IMR-90 (cell line): ENCODE measurements around the gene SCN10A. TPM values are rescaled to one million over a fixed set of nuclear protein-coding genes. Genes with fewer than 3 reads are reported as not detected.

Experiments
- ATAC-seq: fragments of 200-7000 bp; cut with Tn5 transposase; 2 replicates; pipeline ENCODE4 v1.9.1; 2020; ENCODE audit warnings: low read depth, mild to moderate bottlenecking, moderate library complexity
- BruUV-seq: library from RNA; stranded (reverse); fragments of 400-500 nt; replicated peaks from 2 replicates; lab custom pipeline; 2021; lab: Mats Ljungman, UMichigan
- CTCF ChIA-PET: fragments of 300-600 bp; formaldehyde crosslinking; extraction: SDS; loops from one replicate; lab custom pipeline; 2021; ENCODE audit warnings: antibody characterized with exemption; lab: Yijun Ruan, JAX
- POLR2A ChIA-PET: fragments of 300-600 bp; sonication (Branson Sonifier 250); formaldehyde crosslinking; loops from one replicate; lab custom pipeline; 2022; ENCODE audit warnings: antibody characterized with exemption; ENCODE audit not compliant: unreplicated experiment; lab: Charles Lee
- DNase-seq: peaks from one replicate; pipeline ENCODE4 v3.0.0; 2013
- H2AFZ ChIP-seq: replicated peaks from 2 replicates; pipeline ENCODE3; 2013; ENCODE audit warnings: low read length, mild to moderate bottlenecking; ENCODE audit not compliant: poor library complexity
- H2AK5ac ChIP-seq: 2 replicates; pipeline ENCODE4 v1.6.1; 2013; ENCODE audit warnings: low read depth, low read length, inconsistent platforms
- H2AK9ac ChIP-seq: replicated peaks from 2 replicates; pipeline ENCODE3; 2013; ENCODE audit warnings: mild to moderate bottlenecking, low read depth, low read length, moderate library complexity; ENCODE audit not compliant: poor library complexity
- H2BK120ac ChIP-seq: 2 replicates; pipeline ENCODE4 v1.6.1; 2013; ENCODE audit warnings: low read depth, low read length, inconsistent platforms
- H2BK15ac ChIP-seq: 3 replicates; pipeline ENCODE4 v1.6.1; 2013; ENCODE audit warnings: low read depth, low read length, inconsistent platforms
- H2BK20ac ChIP-seq: 2 replicates; pipeline ENCODE4 v1.6.1; 2013; ENCODE audit warnings: low read depth, mild to moderate bottlenecking, inconsistent platforms, low read length, moderate library complexity
- H2BK5ac ChIP-seq: 2 replicates; pipeline ENCODE4 v1.6.1; 2013; ENCODE audit warnings: mild to moderate bottlenecking, low read depth, low read length, inconsistent platforms; ENCODE audit not compliant: poor library complexity, severe bottlenecking
- H3K14ac ChIP-seq: replicated peaks from 2 replicates; pipeline ENCODE4 v1.6.1; 2013; ENCODE audit warnings: low read depth, low read length, inconsistent platforms
- H3K18ac ChIP-seq: 2 replicates; pipeline ENCODE4 v1.6.1; 2013; ENCODE audit warnings: low read depth, low read length, control low read depth
- H3K23ac ChIP-seq: 2 replicates; pipeline ENCODE4 v1.6.1; 2013; ENCODE audit warnings: low read depth, low read length, inconsistent platforms
- H3K27ac ChIP-seq: 2 replicates; pipeline ENCODE4 v1.5.1; 2013; ENCODE audit warnings: mild to moderate bottlenecking, control low read depth, low read length; ENCODE audit not compliant: insufficient read depth
- H3K27me3 ChIP-seq: 2 replicates; pipeline ENCODE4 v1.6.1; 2013; ENCODE audit warnings: low read length; ENCODE audit not compliant: control insufficient read depth, insufficient read depth
- H3K36me3 ChIP-seq: 2 replicates; pipeline ENCODE4 v1.6.1; 2013; ENCODE audit warnings: low read length, mixed read lengths; ENCODE audit not compliant: control insufficient read depth, insufficient read depth
- H3K4ac ChIP-seq: 2 replicates; pipeline ENCODE4 v1.6.1; 2013; ENCODE audit warnings: low read depth, low read length, inconsistent platforms
- H3K4me1 ChIP-seq: 2 replicates; pipeline ENCODE4 v1.6.1; 2013; ENCODE audit warnings: low read length, mixed read lengths; ENCODE audit not compliant: control insufficient read depth, insufficient read depth
- H3K4me2 ChIP-seq: 2 replicates; pipeline ENCODE4 v1.6.1; 2013; ENCODE audit warnings: low read depth, mild to moderate bottlenecking, control low read depth, low read length, moderate library complexity
- H3K4me3 ChIP-seq: 2 replicates; pipeline ENCODE4 v1.5.1; 2013; ENCODE audit warnings: low read depth, mild to moderate bottlenecking, control low read depth, low read length, moderate library complexity; ENCODE audit not compliant: insufficient read depth
- H3K56ac ChIP-seq: 2 replicates; pipeline ENCODE4 v1.6.1; 2013; ENCODE audit warnings: low read length, inconsistent platforms; ENCODE audit not compliant: insufficient read depth; ENCODE audit errors: extremely low read depth
- H3K79me1 ChIP-seq, 2 experiments: 2 replicates each; pipeline ENCODE4 v1.6.1; 2013; ENCODE audit warnings: low read length in 2 of 2, inconsistent platforms in 1 of 2, low read depth in 1 of 2
- H3K9ac ChIP-seq: 2 replicates; pipeline ENCODE4 v1.6.1; 2013; ENCODE audit warnings: low read depth, low read length, control low read depth
- H3K9me1 ChIP-seq: 2 replicates; pipeline ENCODE4 v1.6.1; 2013; ENCODE audit warnings: low read length, inconsistent platforms; ENCODE audit not compliant: insufficient read depth
- H3K9me3 ChIP-seq: 2 replicates; pipeline ENCODE4 v1.6.1; 2013; ENCODE audit warnings: low read length; ENCODE audit not compliant: control insufficient read depth, insufficient read depth
- H4K20me1 ChIP-seq: 2 replicates; pipeline ENCODE4 v1.6.1; 2013; ENCODE audit warnings: low read length, inconsistent platforms; ENCODE audit not compliant: insufficient read depth
- H4K5ac ChIP-seq: 2 replicates; pipeline ENCODE4 v1.6.1; 2013; ENCODE audit warnings: mild to moderate bottlenecking, low read depth, low read length, control low read depth
- H4K8ac ChIP-seq, 2 experiments: 2 replicates each; pipeline ENCODE4 v1.6.1; 2013; ENCODE audit warnings: low read depth in 2 of 2, low read length in 2 of 2, control low read depth in 1 of 2, inconsistent platforms in 1 of 2
- H4K91ac ChIP-seq: 2 replicates; pipeline ENCODE4 v1.6.1; 2013; ENCODE audit warnings: low read depth, low read length, inconsistent platforms; ENCODE audit not compliant: insufficient read depth
- BHLHE40 ChIP-seq: fragments of 150-350 bp; IDR thresholded peaks from 2 replicates; pipeline ENCODE4 v1.6.1; 2016; ENCODE audit warnings: mild to moderate bottlenecking, low read depth, low read length
- CTCF ChIP-seq: conservative IDR thresholded peaks from 2 replicates; pipeline ENCODE4 v1.5.1; 2012; ENCODE audit warnings: mild to moderate bottlenecking, low read depth, low read length, improper control_type of control experiment
- ELK1 ChIP-seq: fragments of 150-350 bp; IDR thresholded peaks from 2 replicates; pipeline ENCODE4 v1.6.1; 2016; ENCODE audit warnings: low read depth, mild to moderate bottlenecking, low read length, moderate library complexity, borderline replicate concordance
- FOS ChIP-seq: fragments of 150-350 bp; IDR thresholded peaks from 2 replicates; pipeline ENCODE4 v1.6.1; 2016; ENCODE audit warnings: low read depth, low read length
- MAFK ChIP-seq: IDR thresholded peaks from 2 replicates; pipeline ENCODE4 v1.6.1; 2012; ENCODE audit warnings: low read depth, low read length, improper control_type of control experiment
- MAZ ChIP-seq: IDR thresholded peaks from 2 replicates; pipeline ENCODE4 v1.6.1; 2012; ENCODE audit warnings: low read depth, mild to moderate bottlenecking, low read length, improper control_type of control experiment, moderate library complexity, borderline replicate concordance
- MXI1 ChIP-seq: IDR thresholded peaks from 2 replicates; pipeline ENCODE4 v1.6.1; 2012; ENCODE audit warnings: low read depth, mild to moderate bottlenecking, low read length, moderate library complexity, borderline replicate concordance
- RAD21 ChIP-seq: IDR thresholded peaks from 2 replicates; pipeline ENCODE4 v1.6.1; 2012; ENCODE audit warnings: low read length, improper control_type of control experiment
- RCOR1 ChIP-seq: IDR thresholded peaks from 2 replicates; pipeline ENCODE4 v1.6.1; 2012; ENCODE audit warnings: mild to moderate bottlenecking, low read length, improper control_type of control experiment; ENCODE audit not compliant: insufficient replicate concordance
- SMC3 ChIP-seq: fragments of 150-350 bp; IDR thresholded peaks from 2 replicates; pipeline ENCODE4 v1.6.1; 2016; ENCODE audit warnings: low read depth, mild to moderate bottlenecking, antibody characterized with exemption, low read length, moderate library complexity
- WGBS, 2 experiments: methylation state at CpG; one replicate each; pipeline versions ENCODE4 v1.1.5 to v1.1.7; 2013; ENCODE audit warnings: missing lambda C conversion rate in 2 of 2; ENCODE audit not compliant: insufficient read length in 1 of 2; ENCODE audit errors: extremely low coverage in 2 of 2; 5-methylcytosine and 5-hydroxymethylcytosine counted together
- dilution Hi-C: fragments of 300-500 bp; cut with HindIII; formaldehyde crosslinking; loops from one replicate; pipeline ENCODE4 v1.14.3; 2018; ENCODE audit warnings: low sequenced_read_pairs; ENCODE audit not compliant: unreplicated experiment
- in situ Hi-C: fragments of 300-500 bp; cut with MboI; formaldehyde crosslinking; loops from 3 replicates; pipeline ENCODE4 v1.14.3; 2019; ENCODE audit warnings: low sequenced_read_pairs, inconsistent platforms, mixed read lengths
- intact Hi-C: fragments of 100-400 bp; cut with micrococcal nuclease; formaldehyde crosslinking; loops from 2 replicates; pipeline ENCODE4 v1.10.0; 2022
- polyA plus RNA-seq, 3 experiments: library from polyadenylated mRNA; depleted of rRNA; stranded (reverse); fragments of >200 nt; gene quantifications; 2 replicates each; pipeline ENCODE4 v1.2.3, GENCODE V29; 2012; ENCODE audit warnings: low replicate concordance in 1 of 3
- total RNA-seq: library from RNA; depleted of rRNA; stranded (reverse); fragments of >200 nt; gene quantifications from 2 replicates; pipeline ENCODE4 v1.2.3, GENCODE V29; 2012

The SCN10A gene
- total and polyA plus RNA-seq, 2 of the 4 experiments (the other 2 are of a cell fraction) = not detected

- H2AFZ ChIP-seq = peak overlapping the region; percentile 44
- peak overlapping the region; percentile 92 for H2AK5ac ChIP-seq
- H4K8ac ChIP-seq = no peak overlapping the region; a peak in 1 of 4 replicates
- H3K36me3 ChIP-seq = no peaks in the 10 kb centered on the region
- peak overlapping the region; percentile 45 for H2BK120ac ChIP-seq
- no peak overlapping the region for H2AK9ac ChIP-seq
- dilution Hi-C loops (no loop called here), in situ Hi-C loops (loop anchor here (10.0 kb wide), 1 partner anchor 103 kb away; no protein-coding TSS in a partner anchor), intact Hi-C loops (no loop called here)
- ChIA-PET POLR2A (no interaction called here), CTCF (interaction anchor here (0.9 to 2.2 kb wide), 2 partner anchors 163 to 316 kb away, joined by 3 to 6 read pairs; no protein-coding TSS in a partner anchor)
- WGBS, 2 experiments = no CpG with 5 or more reads among the region's 4 CpGs
- H4K5ac ChIP-seq = no peak overlapping the region
- H4K91ac ChIP-seq = peak overlapping the region; percentile 5; the same call in 1 of the 2 replicates
- H3K23ac ChIP-seq = no peak overlapping the region
- H3K4me2 ChIP-seq = no peak overlapping the region
- peaks cover 2% of the 10 kb centered on the region; the same call in 1 of the 2 replicates for H3K27me3 ChIP-seq
- H3K14ac ChIP-seq = peak overlapping the region; percentile 3; the same call in 1 of the 2 replicates
- H2BK15ac ChIP-seq = peak overlapping the region; percentile 64; the same call in 1 of the 3 replicates
- H2BK20ac ChIP-seq = peak overlapping the region; percentile 59; the same call in 1 of the 2 replicates
- H3K4me1 ChIP-seq = peaks cover 23% of the 10 kb centered on the region
- H2BK5ac ChIP-seq = no peak overlapping the region
- no peaks in the 10 kb centered on the region for H3K79me1 ChIP-seq
- ATAC-seq = no peak
- no peak for DNase-seq
- H3K9ac ChIP-seq = no peak overlapping the region
- peak overlapping the region; percentile 14; the same call in 1 of the 2 replicates for H3K18ac ChIP-seq
- no peak for TF ChIP-seq BHLHE40
- no peak for TF ChIP-seq ELK1
- TF ChIP-seq SMC3 = no peak
- no peak for TF ChIP-seq MAFK
- no peak for TF ChIP-seq CTCF
- no peak for TF ChIP-seq FOS
- no peak for TF ChIP-seq MAZ
- TF ChIP-seq RAD21 = no peak
- no peak for TF ChIP-seq MXI1
- no peak for TF ChIP-seq RCOR1
- H3K4me3 ChIP-seq = no peak overlapping the region
- no peaks in the 10 kb centered on the region for H3K9me3 ChIP-seq
- no peaks in the 10 kb centered on the region for H4K20me1 ChIP-seq
- peak overlapping the region; percentile 26 for H3K4ac ChIP-seq
- H3K27ac ChIP-seq = no peak overlapping the region
- H3K9me1 ChIP-seq = peaks cover 28% of the 10 kb centered on the region
- H3K56ac ChIP-seq = no peak overlapping the region
- no TSS peak for BruUV-seq
Measured at GRCh38 chr3:38837358-38837757, 21.3 kb upstream of the SCN10A start.
